ENCODE results near the gene TLL2.

TLL2 gene

GRCh38 chr10:96413151-96413787, 100.5 kb downstream of the TLL2 start:
- ATAC-seq (ENCODE audit: insufficient read depth, low read depth) = no peak
- peak; percentile 44 for TF ChIP-seq CTCF (IDR thresholded peaks at IDR 0.05; ENCODE audit: borderline replicate concordance, extremely low read depth, low read length, poor library complexity, severe bottlenecking)
- TF ChIP-seq EZH2 (IDR thresholded peaks at IDR 0.05; ENCODE audit: borderline replicate concordance, low read depth, low read length, severe bottlenecking) = no peak
- Histone ChIP-seq H4K20me1 (ENCODE audit: insufficient read depth, low read length) (no peaks in the 10 kb centered on the region), H3K4me2 (ENCODE audit: insufficient read depth, low read length) (no peak overlapping the region), H3K79me2 (ENCODE audit: insufficient read depth, low read length) (no peaks in the 10 kb centered on the region), H3K9ac (ENCODE audit: low read depth, low read length) (no peak overlapping the region), H3K27me3 (ENCODE audit: insufficient read depth, low read length, poor library complexity) (peaks cover 18% of the 10 kb centered on the region), H3K27ac (ENCODE audit: low read length) (no peak overlapping the region), H2AFZ (ENCODE audit: low read depth, low read length) (no peak overlapping the region), H3K9me3 (ENCODE audit: insufficient read depth, low read length, severe bottlenecking) (no peaks in the 10 kb centered on the region), H3K36me3 (ENCODE audit: insufficient read depth, low read length) (no peaks in the 10 kb centered on the region), H3K4me1 (ENCODE audit: insufficient read depth, low read length) (no peaks in the 10 kb centered on the region), H3K4me3 (ENCODE audit: low read depth in 1 of 2, low read length in 2 of 2) (no peak overlapping the region)
- no peak for DNase-seq

- Histone ChIP-seq H3K27ac (ENCODE audit: low read length) (no peak overlapping the region), H3K27me3 (ENCODE audit: insufficient read depth, low read length, poor library complexity) (peaks cover 18% of the 10 kb centered on the region), H3K9me3 (ENCODE audit: insufficient read depth, low read length, severe bottlenecking) (no peaks in the 10 kb centered on the region), H3K4me3 (ENCODE audit: low read depth in 1 of 2, low read length in 2 of 2) (no peak overlapping the region), H3K4me2 (ENCODE audit: insufficient read depth, low read length) (no peak overlapping the region), H2AFZ (ENCODE audit: low read depth, low read length) (no peak overlapping the region), H3K36me3 (ENCODE audit: insufficient read depth, low read length) (no peaks in the 10 kb centered on the region), H3K9ac (ENCODE audit: low read depth, low read length) (no peak overlapping the region), H3K4me1 (ENCODE audit: insufficient read depth, low read length) (no peaks in the 10 kb centered on the region), H4K20me1 (ENCODE audit: insufficient read depth, low read length) (no peaks in the 10 kb centered on the region), H3K79me2 (ENCODE audit: insufficient read depth, low read length) (no peaks in the 10 kb centered on the region)
- TF ChIP-seq CTCF (IDR thresholded peaks at IDR 0.05; ENCODE audit: borderline replicate concordance, extremely low read depth, low read length, poor library complexity, severe bottlenecking) = no peak
- TF ChIP-seq EZH2 (IDR thresholded peaks at IDR 0.05; ENCODE audit: borderline replicate concordance, low read depth, low read length, severe bottlenecking) = no peak
- ATAC-seq (ENCODE audit: insufficient read depth, low read depth) (no peak), DNase-seq (no peak)
Measured at GRCh38 chr10:96411716-96412320, 101.9 kb downstream of the TLL2 start.

DNA sequence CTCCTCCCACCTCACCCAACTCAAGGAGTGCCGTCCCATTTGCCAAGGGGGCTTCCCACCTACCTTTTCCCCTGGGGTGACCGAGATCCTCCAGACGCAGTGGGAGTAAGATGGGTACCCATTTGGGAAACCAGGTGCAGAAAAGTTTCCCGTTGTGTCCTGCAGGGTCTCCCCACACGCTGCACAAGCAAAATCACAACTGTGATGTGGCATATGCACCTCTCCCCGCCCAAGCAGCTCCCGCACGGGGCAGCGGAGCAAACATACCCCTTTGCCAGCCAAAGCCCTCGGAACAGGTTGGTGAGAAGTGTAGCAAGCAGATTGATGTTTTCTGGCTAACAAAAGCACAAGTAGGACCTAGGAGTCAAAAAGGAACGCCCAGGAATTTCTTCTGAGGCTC, 103.4 kb downstream of the TLL2 start:
- no peaks in the 10 kb centered on the region for H3K79me2 ChIP-seq (ENCODE audit: insufficient read depth, low read length)
- no peaks in the 10 kb centered on the region for H3K4me1 ChIP-seq (ENCODE audit: insufficient read depth, low read length)
- no peaks in the 10 kb centered on the region for H3K9me3 ChIP-seq (ENCODE audit: insufficient read depth, low read length, severe bottlenecking)
- H3K4me2 ChIP-seq (ENCODE audit: insufficient read depth, low read length) = no peak overlapping the region
- peaks cover 5% of the 10 kb centered on the region; the same call in 1 of the 2 replicates for H4K20me1 ChIP-seq (ENCODE audit: insufficient read depth, low read length)
- H3K36me3 ChIP-seq (ENCODE audit: insufficient read depth, low read length) = no peaks in the 10 kb centered on the region
- no peak for TF ChIP-seq CTCF (IDR thresholded peaks at IDR 0.05; ENCODE audit: borderline replicate concordance, extremely low read depth, low read length, poor library complexity, severe bottlenecking)
- ATAC-seq (ENCODE audit: insufficient read depth, low read depth) = no peak
- no peak for DNase-seq
- no peak overlapping the region for H3K4me3 ChIP-seq (ENCODE audit: low read depth in 1 of 2, low read length in 2 of 2)
- H2AFZ ChIP-seq (ENCODE audit: low read depth, low read length) = no peak overlapping the region
- peaks cover 19% of the 10 kb centered on the region for H3K27me3 ChIP-seq (ENCODE audit: insufficient read depth, low read length, poor library complexity)
- H3K9ac ChIP-seq (ENCODE audit: low read depth, low read length) = no peak overlapping the region
- no peak overlapping the region for H3K27ac ChIP-seq (ENCODE audit: low read length)
